ENCODE measurements around the gene ATP6AP1.

ATP6AP1 gene

DNA sequence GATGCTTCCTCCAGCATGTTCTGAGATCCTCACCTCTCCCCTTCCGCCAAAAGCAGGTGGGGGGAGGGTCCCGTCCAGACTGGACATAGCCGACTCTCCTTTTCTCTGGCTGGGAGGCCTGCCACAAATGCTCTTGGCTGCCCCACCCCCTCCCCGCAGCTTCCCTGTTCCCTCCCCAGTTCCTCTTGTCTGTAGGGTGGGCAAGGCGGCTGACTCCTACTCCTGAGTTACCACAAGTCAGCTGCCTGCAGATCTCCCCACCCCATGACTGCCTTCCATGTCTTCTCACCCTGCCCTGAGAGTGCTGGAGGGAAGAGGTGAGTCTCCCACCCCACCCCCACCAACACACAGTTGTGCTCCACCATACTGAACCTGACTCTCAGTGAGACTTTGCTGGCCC is 2.9 kb downstream of the ATP6AP1 start:
- H2AK5ac ChIP-seq (ENCODE audit: low read depth, low read length), result no peak overlapping the region
- H3K9me3 ChIP-seq (replicated peaks in 1 of 2; ENCODE audit: control insufficient read depth in 2 of 2, insufficient read depth in 1 of 2, low read depth in 1 of 2, low read length in 2 of 2), result no peaks in the 10 kb centered on the region
- H3K9ac ChIP-seq (ENCODE audit: low read depth, low read length, poor library complexity), result no peak overlapping the region
- H3K27ac ChIP-seq (replicated peaks; ENCODE audit: low read length), result no peak overlapping the region
- peaks cover 7 to 53% of the 10 kb centered on the region in 2 donors for H3K36me3 ChIP-seq (replicated peaks in 1 of 2; ENCODE audit: control insufficient read depth in 2 of 2, insufficient read depth in 2 of 2, low read length in 2 of 2)
- H2BK12ac ChIP-seq (ENCODE audit: low read length), result no peak overlapping the region
- H3K4me1 ChIP-seq (ENCODE audit: control insufficient read depth in 2 of 2, insufficient read depth in 1 of 2, low read depth in 1 of 2, low read length in 2 of 2), result peaks cover 3 to 6% of the 10 kb centered on the region in 2 donors
- H4K91ac ChIP-seq (ENCODE audit: low read depth, low read length, poor library complexity), result no peak overlapping the region
- H3K4ac ChIP-seq (ENCODE audit: low read length), result no peak overlapping the region
- H3K14ac ChIP-seq (ENCODE audit: low read length), result no peak overlapping the region
- DNase-seq (ENCODE audit: low spot score), result no peak
- no peak overlapping the region for H4K8ac ChIP-seq (ENCODE audit: low read depth, low read length)
- no peak overlapping the region for H2BK5ac ChIP-seq (ENCODE audit: low read length)
- no peaks in the 10 kb centered on the region for H3K27me3 ChIP-seq (ENCODE audit: control insufficient read depth in 3 of 3, insufficient read depth in 3 of 3, low read depth in 1 of 3, low read length in 3 of 3)
- H3K79me1 ChIP-seq (ENCODE audit: low read depth, low read length), result peaks cover 11% of the 10 kb centered on the region
- no CpG with 5 or more reads among the region's 5 CpGs for WGBS, 2 donors (ENCODE audit: extremely low coverage in 2 of 2, insufficient read length in 2 of 2, insufficient replicate concordance in 1 of 2)
- no peak overlapping the region for H2BK15ac ChIP-seq (ENCODE audit: low read length)
- H3K4me2 ChIP-seq (ENCODE audit: insufficient read depth, low read length, poor library complexity, severe bottlenecking), result no peak overlapping the region
- H2AFZ ChIP-seq (ENCODE audit: low read length), result no peak overlapping the region
- no peak overlapping the region for H3K23ac ChIP-seq (ENCODE audit: low read depth, low read length, poor library complexity)
- no peak overlapping the region for H2BK120ac ChIP-seq (ENCODE audit: low read depth, low read length)
- no peak overlapping the region for H3K4me3 ChIP-seq (ENCODE audit: low read length in 2 of 2)
- no peak overlapping the region for H3K18ac ChIP-seq (ENCODE audit: low read length)

DNA sequence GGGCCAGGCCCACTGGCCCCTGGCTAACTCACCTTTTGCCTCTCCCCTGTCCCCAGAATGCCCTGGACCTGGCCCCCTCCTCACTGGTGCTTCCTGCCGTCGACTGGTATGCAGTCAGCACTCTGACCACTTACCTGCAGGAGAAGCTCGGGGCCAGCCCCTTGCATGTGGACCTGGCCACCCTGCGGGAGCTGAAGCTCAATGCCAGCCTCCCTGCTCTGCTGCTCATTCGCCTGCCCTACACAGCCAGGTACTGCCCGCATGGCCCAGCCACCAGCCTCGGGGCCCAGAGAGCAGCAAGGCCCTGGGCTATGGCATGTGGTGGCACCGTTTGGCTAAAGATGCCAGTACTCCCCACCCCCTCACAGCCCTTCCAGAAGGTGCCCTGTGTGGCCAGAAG is 3.7 kb downstream of the ATP6AP1 start:
- Histone ChIP-seq H2AK5ac (ENCODE audit: low read depth, low read length) (no peak overlapping the region), H3K14ac (ENCODE audit: low read length) (no peak overlapping the region), H2BK5ac (ENCODE audit: low read length) (no peak overlapping the region), H2AFZ (ENCODE audit: low read length) (no peak overlapping the region), H3K23ac (ENCODE audit: low read depth, low read length, poor library complexity) (no peak overlapping the region), H3K27ac (replicated peaks; ENCODE audit: low read length) (no peak overlapping the region), H3K4ac (ENCODE audit: low read length) (no peak overlapping the region), H3K4me3 (ENCODE audit: low read length in 2 of 2) (no peak overlapping the region), H3K9me3 (replicated peaks in 1 of 2; ENCODE audit: control insufficient read depth in 2 of 2, insufficient read depth in 1 of 2, low read depth in 1 of 2, low read length in 2 of 2) (no peaks in the 10 kb centered on the region), H3K9ac (ENCODE audit: low read depth, low read length, poor library complexity) (no peak overlapping the region), H2BK15ac (ENCODE audit: low read length) (no peak overlapping the region), H3K18ac (ENCODE audit: low read length) (no peak overlapping the region), H3K4me2 (ENCODE audit: insufficient read depth, low read length, poor library complexity, severe bottlenecking) (no peak overlapping the region), H3K4me1 (ENCODE audit: control insufficient read depth in 2 of 2, insufficient read depth in 1 of 2, low read depth in 1 of 2, low read length in 2 of 2) (peaks cover 4 to 6% of the 10 kb centered on the region in 2 donors), H4K8ac (ENCODE audit: low read depth, low read length) (no peak overlapping the region), H3K36me3 (replicated peaks in 1 of 2; ENCODE audit: control insufficient read depth in 2 of 2, insufficient read depth in 2 of 2, low read length in 2 of 2) (peaks cover 7 to 54% of the 10 kb centered on the region in 2 donors), H2BK120ac (ENCODE audit: low read depth, low read length) (no peak overlapping the region), H2BK12ac (ENCODE audit: low read length) (no peak overlapping the region), H3K27me3 (ENCODE audit: control insufficient read depth in 3 of 3, insufficient read depth in 3 of 3, low read depth in 1 of 3, low read length in 3 of 3) (no peaks in the 10 kb centered on the region), H3K79me1 (ENCODE audit: low read depth, low read length) (peaks cover 13% of the 10 kb centered on the region), H4K91ac (ENCODE audit: low read depth, low read length, poor library complexity) (no peak overlapping the region)
- DNase-seq (ENCODE audit: low spot score), result no peak
- WGBS, 2 donors (ENCODE audit: extremely low coverage in 2 of 2, insufficient read length in 2 of 2, insufficient replicate concordance in 1 of 2), result no CpG with 5 or more reads among the region's 8 CpGs

DNA sequence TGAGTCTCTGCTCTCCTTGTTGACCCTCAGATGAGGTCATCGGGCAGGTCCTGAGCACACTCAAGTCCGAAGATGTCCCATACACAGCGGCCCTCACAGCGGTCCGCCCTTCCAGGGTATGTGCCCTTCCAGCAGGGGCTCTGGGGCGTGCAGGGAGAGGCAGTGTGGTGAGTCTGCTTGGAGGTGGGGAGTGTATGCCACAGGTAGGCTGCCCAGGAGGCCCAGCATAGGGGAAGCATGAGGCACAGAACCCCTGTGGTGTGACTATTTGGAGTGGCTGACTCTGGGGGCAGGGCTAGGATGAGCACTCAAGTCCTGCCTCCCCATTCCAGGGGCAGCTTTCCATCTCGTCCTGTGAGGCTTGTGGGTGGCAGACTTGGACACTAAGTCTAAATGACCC is 5.1 kb downstream of the ATP6AP1 start:
- no CpG with 5 or more reads among the region's 7 CpGs for WGBS, 2 donors (ENCODE audit: extremely low coverage in 2 of 2, insufficient read length in 2 of 2, insufficient replicate concordance in 1 of 2)
- H3K4ac ChIP-seq (ENCODE audit: low read length), result no peak overlapping the region
- no peak overlapping the region for H2BK5ac ChIP-seq (ENCODE audit: low read length)
- no peaks in the 10 kb centered on the region for H3K27me3 ChIP-seq (ENCODE audit: control insufficient read depth in 3 of 3, insufficient read depth in 3 of 3, low read depth in 1 of 3, low read length in 3 of 3)
- H3K27ac ChIP-seq (replicated peaks; ENCODE audit: low read length), result no peak overlapping the region
- H4K91ac ChIP-seq (ENCODE audit: low read depth, low read length, poor library complexity), result no peak overlapping the region
- H2AFZ ChIP-seq (ENCODE audit: low read length), result no peak overlapping the region
- no peak overlapping the region for H2AK5ac ChIP-seq (ENCODE audit: low read depth, low read length)
- peaks cover 18% of the 10 kb centered on the region for H3K79me1 ChIP-seq (ENCODE audit: low read depth, low read length)
- no peak for DNase-seq (ENCODE audit: low spot score)
- H3K23ac ChIP-seq (ENCODE audit: low read depth, low read length, poor library complexity), result no peak overlapping the region
- peaks cover 9 to 61% of the 10 kb centered on the region in 2 donors for H3K36me3 ChIP-seq (replicated peaks in 1 of 2; ENCODE audit: control insufficient read depth in 2 of 2, insufficient read depth in 2 of 2, low read length in 2 of 2)
- H3K4me1 ChIP-seq (ENCODE audit: control insufficient read depth in 2 of 2, insufficient read depth in 1 of 2, low read depth in 1 of 2, low read length in 2 of 2), result peaks cover 7 to 12% of the 10 kb centered on the region in 2 donors
- no peak overlapping the region for H2BK15ac ChIP-seq (ENCODE audit: low read length)
- H3K9ac ChIP-seq (ENCODE audit: low read depth, low read length, poor library complexity), result no peak overlapping the region
- no peak overlapping the region for H3K4me3 ChIP-seq (ENCODE audit: low read length in 2 of 2)
- H2BK12ac ChIP-seq (ENCODE audit: low read length), result no peak overlapping the region
- H3K9me3 ChIP-seq (replicated peaks in 1 of 2; ENCODE audit: control insufficient read depth in 2 of 2, insufficient read depth in 1 of 2, low read depth in 1 of 2, low read length in 2 of 2), result no peaks in the 10 kb centered on the region
- H3K4me2 ChIP-seq (ENCODE audit: insufficient read depth, low read length, poor library complexity, severe bottlenecking), result no peak overlapping the region
- no peak overlapping the region for H2BK120ac ChIP-seq (ENCODE audit: low read depth, low read length)
- H3K14ac ChIP-seq (ENCODE audit: low read length), result no peak overlapping the region
- H3K18ac ChIP-seq (ENCODE audit: low read length), result no peak overlapping the region
- H4K8ac ChIP-seq (ENCODE audit: low read depth, low read length), result no peak overlapping the region

DNA sequence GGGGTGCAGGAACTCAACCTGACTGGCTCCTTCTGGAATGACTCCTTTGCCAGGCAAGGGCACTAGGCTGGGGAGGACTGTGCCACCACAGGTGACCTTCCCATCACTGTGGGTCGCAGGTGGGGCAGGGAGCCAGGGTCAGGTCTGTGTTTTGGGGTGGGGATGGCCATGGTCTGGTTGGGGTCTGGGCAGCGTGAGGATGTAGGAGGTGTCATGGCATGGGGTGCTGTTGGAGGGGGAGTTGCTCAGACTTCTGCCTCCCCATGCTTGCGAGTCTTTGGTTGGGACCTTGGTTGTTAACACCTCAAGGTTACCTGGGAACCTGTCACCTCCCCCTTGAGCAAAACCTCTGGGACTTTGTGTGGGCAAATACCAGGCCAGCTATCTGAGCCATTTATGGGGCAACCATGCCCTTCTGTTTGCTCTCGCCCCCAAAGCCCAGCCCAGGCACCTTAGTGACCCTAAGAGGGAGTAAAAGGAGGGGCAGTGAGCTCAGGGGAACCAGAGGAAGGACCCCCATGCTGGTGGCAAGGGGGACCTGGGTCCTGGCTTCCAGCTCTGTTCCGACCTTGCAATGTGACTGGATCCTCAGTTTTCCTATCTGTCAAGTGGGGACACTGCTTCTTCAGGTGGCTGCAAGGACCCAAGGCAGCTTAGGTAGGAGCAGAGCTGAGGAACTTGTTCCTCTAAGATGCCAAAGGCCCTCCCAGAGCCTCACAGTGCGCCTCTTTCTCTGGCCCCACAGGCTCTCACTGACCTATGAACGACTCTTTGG is 6.1 kb downstream of the ATP6AP1 start:
- Histone ChIP-seq H3K9me3 (replicated peaks in 1 of 2; ENCODE audit: control insufficient read depth in 2 of 2, insufficient read depth in 1 of 2, low read depth in 1 of 2, low read length in 2 of 2) (no peaks in the 10 kb centered on the region), H3K18ac (ENCODE audit: low read length) (no peak overlapping the region), H3K4ac (ENCODE audit: low read length) (no peak overlapping the region), H2AK5ac (ENCODE audit: low read depth, low read length) (no peak overlapping the region), H3K36me3 (replicated peaks in 1 of 2; ENCODE audit: control insufficient read depth in 2 of 2, insufficient read depth in 2 of 2, low read length in 2 of 2) (peaks cover 15 to 70% of the 10 kb centered on the region in 2 donors), H3K79me1 (ENCODE audit: low read depth, low read length) (peaks cover 13% of the 10 kb centered on the region), H3K14ac (ENCODE audit: low read length) (no peak overlapping the region), H3K27me3 (ENCODE audit: control insufficient read depth in 3 of 3, insufficient read depth in 3 of 3, low read depth in 1 of 3, low read length in 3 of 3) (no peaks in the 10 kb centered on the region), H3K27ac (replicated peaks; ENCODE audit: low read length) (no peak overlapping the region), H4K91ac (ENCODE audit: low read depth, low read length, poor library complexity) (no peak overlapping the region), H3K4me2 (ENCODE audit: insufficient read depth, low read length, poor library complexity, severe bottlenecking) (no peak overlapping the region), H2BK5ac (ENCODE audit: low read length) (no peak overlapping the region), H4K8ac (ENCODE audit: low read depth, low read length) (no peak overlapping the region), H3K4me1 (ENCODE audit: control insufficient read depth in 2 of 2, insufficient read depth in 1 of 2, low read depth in 1 of 2, low read length in 2 of 2) (peaks cover 7% of the 10 kb centered on the region in 2 donors), H3K23ac (ENCODE audit: low read depth, low read length, poor library complexity) (no peak overlapping the region), H3K9ac (ENCODE audit: low read depth, low read length, poor library complexity) (no peak overlapping the region), H3K4me3 (ENCODE audit: low read length in 2 of 2) (no peak overlapping the region), H2BK12ac (ENCODE audit: low read length) (no peak overlapping the region), H2BK120ac (ENCODE audit: low read depth, low read length) (no peak overlapping the region), H2AFZ (ENCODE audit: low read length) (no peak overlapping the region), H2BK15ac (ENCODE audit: low read length) (no peak overlapping the region)
- no peak for DNase-seq (ENCODE audit: low spot score)
- WGBS, 2 donors (ENCODE audit: extremely low coverage in 2 of 2, insufficient read length in 2 of 2, insufficient replicate concordance in 1 of 2), result no CpG with 5 or more reads among the region's 7 CpGs

All from neuronal stem cell (in vitro differentiated cells).